ENCODE data around the gene ABCG2.

GRCh38 chr4:88091378-88091777 lies 67.1 kb downstream of the ABCG2 start:
- TF ChIP-seq EZH2 (IDR thresholded peaks at IDR 0.05; ENCODE audit: low read depth): no peak
- no peak for TF ChIP-seq CTCF (conservative IDR thresholded peaks at IDR 0.05)

Data from PC-9 (cell line).